ENCODE results near the gene FCRL1. TPM values are rescaled to one million over a fixed set of nuclear protein-coding genes. Genes with fewer than 3 reads are reported as not detected.

The FCRL1 gene
- total and polyA plus RNA-seq, 10 of the 15 experiments (the other 5 are each of a cell fraction or from before 2014, with no cell fraction given): 0.23 to 2.4 (median 0.87) TPM; not detected in 2

DNA sequence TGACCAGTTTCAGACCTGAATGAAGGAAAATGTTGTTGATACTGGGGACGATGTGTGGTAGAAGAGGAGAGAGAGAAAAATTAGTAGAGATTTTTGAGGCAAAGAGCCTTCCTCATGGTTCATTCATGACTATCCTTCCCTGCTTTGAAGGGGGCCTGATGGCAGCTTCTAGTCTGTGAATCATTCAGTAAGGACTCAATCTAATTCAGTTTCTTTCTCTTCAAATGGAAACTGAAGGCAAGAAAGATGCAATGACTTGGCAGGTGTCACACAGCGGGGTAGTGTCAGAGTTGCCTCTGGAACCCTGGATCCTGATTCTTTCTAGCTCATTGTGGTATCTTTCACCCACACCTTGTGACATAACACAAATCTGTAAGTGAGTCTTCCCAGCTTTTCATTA, 36.6 kb upstream of the FCRL1 start:
- RAD21 ChIA-PET (ENCODE audit: unreplicated experiment): no interaction called here
- TF ChIP-seq ZNF274 (IDR thresholded peaks at IDR 0.05; ENCODE audit: insufficient read depth, insufficient read length) (no peak), TARDBP (IDR thresholded peaks at IDR 0.05; ENCODE audit: borderline replicate concordance) (no peak), ZNF622 (IDR thresholded peaks at IDR 0.05) (no peak), ATF2 (IDR thresholded peaks at IDR 0.05; ENCODE audit: low read length) (no peak), IRF4 (IDR thresholded peaks at IDR 0.05; ENCODE audit: low read depth, low read length) (no peak), MTA2 (IDR thresholded peaks at IDR 0.05; ENCODE audit: low read depth) (no peak), ZZZ3 (IDR thresholded peaks at IDR 0.05; ENCODE audit: control insufficient read depth, insufficient read length, low read depth) (no peak), JUNB (IDR thresholded peaks at IDR 0.05) (no peak), RBBP5 (conservative IDR thresholded peaks at IDR 0.05) (no peak), ESRRA (IDR thresholded peaks at IDR 0.05; ENCODE audit: low read length) (no peak), YY1 (IDR thresholded peaks at IDR 0.05; ENCODE audit: low read depth, low read length) (no peak), NR2F1 (conservative IDR thresholded peaks at IDR 0.05) (no peak), NFYB (IDR thresholded peaks at IDR 0.05; ENCODE audit: insufficient read depth, low read depth, low read length) (no peak), RAD21 (IDR thresholded peaks at IDR 0.05; ENCODE audit: insufficient read depth, low read depth, low read length) (no peak), ZBTB40 (IDR thresholded peaks at IDR 0.05; ENCODE audit: borderline replicate concordance) (no peak), NBN (IDR thresholded peaks at IDR 0.05) (no peak)
- TF ChIP-seq, protein P1, sequence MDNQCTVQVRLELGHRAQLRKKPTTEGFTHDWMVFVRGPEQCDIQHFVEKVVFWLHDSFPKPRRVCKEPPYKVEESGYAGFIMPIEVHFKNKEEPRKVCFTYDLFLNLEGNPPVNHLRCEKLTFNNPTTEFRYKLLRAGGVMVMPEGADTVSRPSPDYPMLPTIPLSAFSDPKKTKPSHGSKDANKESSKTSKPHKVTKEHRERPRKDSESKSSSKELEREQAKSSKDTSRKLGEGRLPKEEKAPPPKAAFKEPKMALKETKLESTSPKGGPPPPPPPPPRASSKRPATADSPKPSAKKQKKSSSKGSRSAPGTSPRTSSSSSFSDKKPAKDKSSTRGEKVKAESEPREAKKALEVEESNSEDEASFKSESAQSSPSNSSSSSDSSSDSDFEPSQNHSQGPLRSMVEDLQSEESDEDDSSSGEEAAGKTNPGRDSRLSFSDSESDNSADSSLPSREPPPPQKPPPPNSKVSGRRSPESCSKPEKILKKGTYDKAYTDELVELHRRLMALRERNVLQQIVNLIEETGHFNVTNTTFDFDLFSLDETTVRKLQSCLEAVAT (IDR thresholded peaks at IDR 0.05): no peak
- POLR2A ChIA-PET: no interaction called here
- in situ Hi-C loops (cut with MboI) (no loop called here), intact Hi-C loops (cut with micrococcal nuclease; ENCODE audit: unreplicated experiment) (loop anchor here (5.0 kb wide), 1 partner anchor 79 kb away; the partner anchor contains the start of gene FCRL2)
- ATAC-seq: peak; percentile 30; the same call in 1 of the 3 replicates
- peak overlapping the region; percentile 55 for H2AFZ ChIP-seq (ENCODE audit: control insufficient read depth, low read depth, low read length)
- peaks cover 7% of the 10 kb centered on the region for H3K4me1 ChIP-seq (ENCODE audit: control insufficient read depth, insufficient read depth, low read length)
- H3K27me3 ChIP-seq (replicated peaks in 1 of 2; ENCODE audit: control insufficient read depth in 2 of 2, insufficient read depth in 2 of 2, low read length in 1 of 2): no peaks in the 10 kb centered on the region; a peak in 1 of 4 replicates
- no peak overlapping the region; the same call in 1 of the 2 replicates for H3K4me3 ChIP-seq
- no peak overlapping the region for H3K9ac ChIP-seq (ENCODE audit: control insufficient read depth, insufficient read depth, low read length)
- SMC1A ChIA-PET (ENCODE audit: uncharacterized antibody, unreplicated experiment): no interaction called here
- no peaks in the 10 kb centered on the region for H3K36me3 ChIP-seq (ENCODE audit: control insufficient read depth in 2 of 2, insufficient read depth in 2 of 2, low read length in 1 of 2)
- peak; percentile 65 for FAIRE-seq
- no peak overlapping the region for H3K4me2 ChIP-seq (ENCODE audit: control insufficient read depth, insufficient read depth)
- H3K9me3 ChIP-seq (replicated peaks; ENCODE audit: control insufficient read depth, insufficient read depth, low read length): no peaks in the 10 kb centered on the region
- no peak for DNase-seq (ENCODE audit: low read depth, low spot score)
- H4K20me1 ChIP-seq (ENCODE audit: control insufficient read depth, insufficient read depth): no peaks in the 10 kb centered on the region
- CTCF ChIA-PET: no interaction called here
- no peak overlapping the region for H3K27ac ChIP-seq (ENCODE audit: control insufficient read depth, insufficient read depth)
- no peaks in the 10 kb centered on the region for H3K79me2 ChIP-seq (ENCODE audit: control insufficient read depth, insufficient read depth, low read length)
- BruUV-seq (replicated peaks): no TSS peak
- 23% methylated on average over 2 of the region's 2 CpGs for WGBS (ENCODE audit: insufficient coverage, insufficient replicate concordance, low lambda C conversion rate, missing lambda C conversion rate)
